NCI-H128 (cell line): ENCODE data around the gene PTPN23.
"Not testable (repeated sequence)": the region's sequence is repeated elsewhere in the genome, so short reads cannot be mapped to it uniquely, and the experiment has no call there.

Experiments
- DNase-seq: peaks from one replicate; lab custom pipeline; 2025; ENCODE audit not compliant: unreplicated experiment; lab: John Stamatoyannopoulos, UW

Gene PTPN23

GRCh38 chr3:47434849-47435248 lies 54.0 kb downstream of the PTPN23 start:
- DNase-seq: no peak

- DNase-seq: no peak
These were observed 55.4 kb downstream of the PTPN23 start for GRCh38 chr3:47436180-47436579.

- no peak for DNase-seq
These were observed 59.3 kb downstream of the PTPN23 start for GRCh38 chr3:47440131-47440530.

DNA sequence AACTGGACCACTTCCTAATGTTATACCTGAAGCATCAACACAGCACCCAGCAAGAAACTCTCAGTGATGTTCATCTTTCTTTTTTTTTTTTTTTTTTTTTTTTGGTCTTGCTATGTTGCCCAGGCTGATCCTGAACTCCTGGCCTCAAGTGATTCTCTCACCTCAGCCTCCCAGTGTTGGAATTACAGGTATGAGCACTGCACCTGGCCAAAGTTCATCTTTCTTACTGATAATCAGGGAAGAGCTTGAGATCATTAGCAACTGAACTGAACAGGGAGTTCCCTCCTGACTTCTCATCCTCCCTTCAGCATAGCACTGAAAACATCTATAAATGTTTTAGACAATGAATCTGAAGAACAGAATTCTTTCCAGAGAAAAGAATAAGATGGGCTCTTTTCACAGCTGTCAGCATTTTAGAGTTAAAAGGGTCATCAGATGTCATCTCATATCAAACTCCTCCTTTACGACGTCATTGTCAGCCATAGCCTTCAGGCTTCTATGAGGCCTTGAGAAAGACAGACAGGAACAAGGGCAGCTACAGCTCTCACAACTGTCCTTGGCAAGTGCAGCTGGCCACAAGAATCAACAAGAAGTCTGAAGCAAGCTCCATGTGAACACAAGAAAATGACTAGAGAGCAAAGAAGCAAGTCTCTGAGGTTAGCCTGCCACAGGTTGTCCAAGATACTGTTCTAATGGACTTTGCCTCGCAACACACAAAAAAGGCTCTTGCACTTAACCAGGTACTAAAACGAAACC lies 61.2 kb downstream of the PTPN23 start:
- no peak for DNase-seq

GRCh38 chr3:47443611-47443995 lies 62.8 kb downstream of the PTPN23 start:
- DNase-seq: no peak

DNA sequence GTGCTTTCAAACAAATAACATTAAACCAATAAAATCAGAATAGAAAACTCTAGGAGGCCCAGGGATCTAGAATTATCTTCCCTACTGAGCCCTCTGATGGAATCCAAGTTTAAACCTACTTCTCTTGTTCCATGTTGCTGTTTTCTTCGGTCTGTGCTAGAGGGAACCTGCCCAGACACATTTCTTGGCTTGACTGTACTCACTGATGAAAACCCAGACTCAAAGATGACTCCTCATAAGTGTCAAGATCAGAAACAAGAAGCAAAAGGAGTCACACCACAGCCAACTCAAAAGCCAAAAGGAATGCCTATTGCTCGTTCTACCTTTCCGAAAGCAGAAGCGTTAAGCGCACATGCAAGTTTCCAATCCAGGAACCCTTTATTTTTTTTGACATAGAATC lies 63.3 kb downstream of the PTPN23 start:
- DNase-seq: no peak

- no peak for DNase-seq
These were observed 71.8 kb downstream of the PTPN23 start for GRCh38 chr3:47452453-47453215.

- no peak for DNase-seq
These were observed 75.1 kb downstream of the PTPN23 start for GRCh38 chr3:47455806-47456452.

DNA sequence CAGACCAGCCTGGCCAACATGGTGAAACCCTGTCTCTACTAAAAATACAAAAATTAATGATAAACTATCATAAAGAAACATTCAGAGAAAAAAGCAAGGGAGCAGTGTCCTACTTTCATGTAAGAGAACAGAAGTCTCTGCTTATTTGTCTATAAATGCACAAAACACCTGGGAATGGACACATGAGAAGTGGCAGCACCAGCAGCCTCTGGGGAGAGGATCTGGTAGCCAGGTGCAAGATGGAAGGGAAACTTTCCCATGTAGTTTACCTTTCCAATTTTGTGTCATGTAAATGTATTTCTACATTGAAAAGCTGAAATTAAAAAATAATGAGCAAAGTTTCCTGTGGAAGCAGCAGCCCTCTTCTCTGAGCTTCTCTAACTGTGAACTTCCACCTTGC lies 76.2 kb downstream of the PTPN23 start:
- no peak for DNase-seq

DNA sequence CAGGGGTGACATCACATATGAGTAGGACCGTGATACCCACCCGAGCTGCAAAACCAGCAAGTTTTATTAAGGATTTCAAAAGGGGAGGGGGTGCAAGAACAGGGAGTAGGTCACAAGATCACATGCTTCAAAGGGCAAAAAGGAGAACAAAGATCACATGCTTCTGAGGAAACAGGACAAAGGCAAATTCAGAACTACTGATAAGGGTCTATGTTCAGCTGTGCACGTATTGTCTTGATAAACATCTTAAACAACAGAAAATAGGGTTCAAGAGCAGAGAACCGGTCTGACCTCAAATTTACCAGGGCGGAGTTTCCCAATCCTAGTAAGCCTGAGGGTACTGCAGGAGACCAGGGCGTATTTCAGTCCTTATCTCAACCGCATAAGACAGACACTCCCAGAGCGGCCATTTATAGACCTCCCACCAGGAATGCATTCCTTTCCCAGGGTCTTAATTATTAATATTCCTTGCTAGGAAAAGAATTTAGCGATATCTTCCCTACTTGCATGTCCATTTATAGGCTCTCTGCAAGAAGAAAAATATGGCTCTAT lies 78.8 kb downstream of the PTPN23 start:
- not testable (repeated sequence) for DNase-seq
